HCT116 (cell line): Measurements from ENCODE around the gene AGGF1.

Source experiments
- CTCF ChIP-seq, 3 experiments: fragments of 200-600 bp in 1 of 3; sonication (generic) in 1 of 3; IDR thresholded peaks in 2 of 3; conservative IDR thresholded peaks in 1 of 3; 2 replicates each; pipeline ENCODE4 v1.5.1; 2012 to 2017; ENCODE audit warnings: low read depth in 2 of 3, low read length in 2 of 3, antibody characterized with exemption in 1 of 3, borderline replicate concordance in 1 of 3, control low read depth in 1 of 3, mild to moderate bottlenecking in 1 of 3, mixed read lengths in 1 of 3, mixed run types in 1 of 3, moderate library complexity in 1 of 3; ENCODE audit not compliant: insufficient read depth in 1 of 3
- EGR1 ChIP-seq: IDR thresholded peaks from 2 replicates; pipeline ENCODE4 v1.6.1; 2012; ENCODE audit warnings: low read depth
- EZH2 ChIP-seq: fragments of 200-600 bp; sonication (generic); IDR thresholded peaks from 2 replicates; pipeline ENCODE4 v1.6.1; 2017; ENCODE audit warnings: antibody characterized with exemption, mixed run types
- EZH2phosphoT487 ChIP-seq: fragments of 200-600 bp; IDR thresholded peaks from 2 replicates; pipeline ENCODE4 v1.6.1; 2018; ENCODE audit warnings: antibody characterized with exemption, borderline replicate concordance
- POLR2A ChIP-seq: IDR thresholded peaks from 2 replicates; pipeline ENCODE4 v1.7.0; 2011; ENCODE audit warnings: borderline replicate concordance; ENCODE audit not compliant: insufficient read depth, insufficient read length; ENCODE audit errors: extremely low read depth
- POLR2AphosphoS5 ChIP-seq: IDR thresholded peaks from 2 replicates; pipeline ENCODE4 v1.6.1; 2011; ENCODE audit warnings: mild to moderate bottlenecking, low read depth, low read length, moderate library complexity
- RAD21 ChIP-seq: IDR thresholded peaks from 2 replicates; pipeline ENCODE4 v1.6.1; 2012; ENCODE audit warnings: low read depth, mild to moderate bottlenecking
- SIN3A ChIP-seq: IDR thresholded peaks from 2 replicates; pipeline ENCODE4 v1.6.1; 2012; ENCODE audit warnings: low read depth
- ZBTB33 ChIP-seq: IDR thresholded peaks from 2 replicates; pipeline ENCODE4 v1.6.1; 2011; ENCODE audit warnings: mild to moderate bottlenecking, low read length, moderate library complexity; ENCODE audit not compliant: insufficient replicate concordance; ENCODE audit errors: extremely low read depth
- ZFX ChIP-seq: fragments of 450-650 bp; IDR thresholded peaks from 2 replicates; pipeline ENCODE4 v1.6.1; 2017
- ZNF274 ChIP-seq: fragments of 200-500 bp; sonication (Bioruptor generic); IDR thresholded peaks from 2 replicates; pipeline ENCODE4 v1.6.1; 2014; ENCODE audit warnings: mild to moderate bottlenecking, low read depth, low read length, inconsistent platforms

DNA sequence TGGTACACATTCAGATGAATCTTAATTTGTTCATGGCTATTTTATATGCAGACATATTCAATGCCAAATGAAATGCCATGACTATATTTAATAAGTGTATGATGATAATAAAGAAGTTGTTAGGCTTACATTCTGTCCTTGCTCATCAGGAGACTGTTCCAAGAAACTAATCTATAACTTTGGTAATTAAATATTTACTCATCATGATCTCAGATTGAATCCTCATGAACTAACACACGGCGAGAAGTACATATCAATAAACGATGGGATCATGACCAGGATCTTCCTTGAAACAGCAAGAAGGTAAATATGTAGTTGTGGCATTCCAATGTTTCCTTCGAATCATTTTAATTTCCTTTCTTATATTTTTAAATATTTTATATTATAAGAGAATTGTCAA lies 12.5 kb upstream of the AGGF1 start:
- no peak for TF ChIP-seq POLR2A
- no peak for TF ChIP-seq ZNF274
- TF ChIP-seq POLR2AphosphoS5 = no peak
- TF ChIP-seq CTCF (IDR thresholded peaks at IDR 0.05 in 2 of 3, conservative IDR thresholded peaks at IDR 0.05 in 1 of 3; ENCODE audit: borderline replicate concordance in 1 of 3, insufficient read depth in 1 of 3, low read depth in 2 of 3, low read length in 2 of 3) = no peak
- TF ChIP-seq RAD21 = no peak
- no peak for TF ChIP-seq EGR1
- no peak for TF ChIP-seq EZH2
- no peak for TF ChIP-seq ZFX
- TF ChIP-seq EZH2phosphoT487 = no peak
- TF ChIP-seq ZBTB33 = no peak
- no peak for TF ChIP-seq SIN3A
